ENCODE results near the gene FAM185A. TPM values are rescaled to one million over a fixed set of nuclear protein-coding genes. Genes with fewer than 3 reads are reported as not detected.
A peak's percentile ranks its signal among the peaks of the same experiment; 100 is the strongest.
"Not testable (repeated sequence)": the region's sequence is repeated elsewhere in the genome, so short reads cannot be mapped to it uniquely, and the experiment has no call there.

Gene FAM185A
- total RNA-seq, 1 experiment from 2014 or later, result 12.8 TPM

- H3K36me3 ChIP-seq (ENCODE audit: control insufficient read depth, insufficient read depth, low read length); H3K27me3 Mint-ChIP-seq (ENCODE audit: insufficient read depth, unreplicated experiment); H3K36me3 Mint-ChIP-seq (ENCODE audit: insufficient read depth, unreplicated experiment); DNase-seq; POLR2A ChIA-PET; H3K27me3 ChIP-seq (replicated peaks; ENCODE audit: control insufficient read depth, insufficient read depth, low read length); H3K9me3 ChIP-seq; BruUV-seq (replicated peaks); intact Hi-C loops (cut with micrococcal nuclease; ENCODE audit: unreplicated experiment); H3K4me3 ChIP-seq (ENCODE audit: low read depth, low read length); H3K4me3 Mint-ChIP-seq (ENCODE audit: unreplicated experiment); CTCF ChIA-PET; H3K9me3 Mint-ChIP-seq (ENCODE audit: unreplicated experiment); H3K4me1 ChIP-seq; H3K27ac Mint-ChIP-seq (ENCODE audit: unreplicated experiment); H3K4me1 Mint-ChIP-seq (ENCODE audit: low read depth, unreplicated experiment): not testable (repeated sequence)
These were observed 22.6 kb upstream of the FAM185A start for GRCh38 chr7:102726170-102726569.

DNA sequence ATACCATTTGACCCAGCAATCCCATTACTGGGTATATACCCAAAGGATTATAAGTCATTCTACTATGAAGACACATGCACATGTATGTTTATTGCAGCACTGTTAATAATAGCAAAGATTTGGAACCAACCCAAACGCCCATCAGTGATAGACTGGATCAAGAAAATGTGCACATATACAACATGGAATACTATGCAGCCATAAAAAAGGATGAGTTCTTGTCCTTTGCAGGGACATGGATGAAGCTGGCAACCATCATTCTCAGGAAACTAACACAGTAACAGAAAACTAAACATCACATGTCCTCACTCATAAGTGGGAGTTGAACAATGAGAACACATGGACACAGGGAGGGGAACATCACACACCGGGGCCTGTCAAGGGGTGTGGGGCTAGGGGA lies 19.1 kb upstream of the FAM185A start:
- intact Hi-C loops (cut with micrococcal nuclease; ENCODE audit: unreplicated experiment), result not testable (repeated sequence)

DNA sequence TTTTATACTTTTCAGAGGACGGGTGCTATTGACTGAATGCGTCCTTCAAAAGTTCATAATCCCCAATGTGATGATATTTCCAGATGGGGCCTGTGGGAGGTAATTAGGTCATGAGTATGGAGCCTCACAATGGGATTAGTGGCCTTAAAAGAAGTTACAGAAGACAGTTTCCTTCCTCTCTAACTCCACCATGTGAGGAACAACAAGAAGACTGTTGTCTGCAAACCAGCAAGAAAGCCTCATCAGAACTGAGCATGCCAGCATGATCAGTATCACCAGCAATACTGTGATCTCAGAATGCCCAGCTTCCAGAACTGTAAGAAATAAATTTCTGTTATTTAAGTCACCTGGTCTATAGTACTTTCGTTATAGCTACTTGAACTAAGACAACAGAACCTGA lies 18.4 kb upstream of the FAM185A start:
- H3K9me3 Mint-ChIP-seq (ENCODE audit: unreplicated experiment); CTCF ChIA-PET; BruUV-seq (replicated peaks); DNase-seq; H3K36me3 Mint-ChIP-seq (ENCODE audit: insufficient read depth, unreplicated experiment); H3K4me1 ChIP-seq; intact Hi-C loops (cut with micrococcal nuclease; ENCODE audit: unreplicated experiment); H3K9me3 ChIP-seq; POLR2A ChIA-PET; H3K27me3 ChIP-seq (replicated peaks; ENCODE audit: control insufficient read depth, insufficient read depth, low read length); H3K36me3 ChIP-seq (ENCODE audit: control insufficient read depth, insufficient read depth, low read length); H3K27me3 Mint-ChIP-seq (ENCODE audit: insufficient read depth, unreplicated experiment); H3K4me3 Mint-ChIP-seq (ENCODE audit: unreplicated experiment); H3K27ac Mint-ChIP-seq (ENCODE audit: unreplicated experiment); H3K4me1 Mint-ChIP-seq (ENCODE audit: low read depth, unreplicated experiment); H3K4me3 ChIP-seq (ENCODE audit: low read depth, low read length): not testable (repeated sequence)

More for the DNA sequence above, 19.1 kb upstream of the FAM185A start:
- H3K36me3 Mint-ChIP-seq (ENCODE audit: insufficient read depth, unreplicated experiment); CTCF ChIA-PET; H3K36me3 ChIP-seq (ENCODE audit: control insufficient read depth, insufficient read depth, low read length); H3K27me3 ChIP-seq (replicated peaks; ENCODE audit: control insufficient read depth, insufficient read depth, low read length); H3K9me3 ChIP-seq; POLR2A ChIA-PET; H3K4me3 Mint-ChIP-seq (ENCODE audit: unreplicated experiment); H3K9me3 Mint-ChIP-seq (ENCODE audit: unreplicated experiment); BruUV-seq (replicated peaks); H3K4me3 ChIP-seq (ENCODE audit: low read depth, low read length); H3K4me1 ChIP-seq; DNase-seq; H3K27me3 Mint-ChIP-seq (ENCODE audit: insufficient read depth, unreplicated experiment); H3K27ac Mint-ChIP-seq (ENCODE audit: unreplicated experiment); H3K4me1 Mint-ChIP-seq (ENCODE audit: low read depth, unreplicated experiment): not testable (repeated sequence)

DNA sequence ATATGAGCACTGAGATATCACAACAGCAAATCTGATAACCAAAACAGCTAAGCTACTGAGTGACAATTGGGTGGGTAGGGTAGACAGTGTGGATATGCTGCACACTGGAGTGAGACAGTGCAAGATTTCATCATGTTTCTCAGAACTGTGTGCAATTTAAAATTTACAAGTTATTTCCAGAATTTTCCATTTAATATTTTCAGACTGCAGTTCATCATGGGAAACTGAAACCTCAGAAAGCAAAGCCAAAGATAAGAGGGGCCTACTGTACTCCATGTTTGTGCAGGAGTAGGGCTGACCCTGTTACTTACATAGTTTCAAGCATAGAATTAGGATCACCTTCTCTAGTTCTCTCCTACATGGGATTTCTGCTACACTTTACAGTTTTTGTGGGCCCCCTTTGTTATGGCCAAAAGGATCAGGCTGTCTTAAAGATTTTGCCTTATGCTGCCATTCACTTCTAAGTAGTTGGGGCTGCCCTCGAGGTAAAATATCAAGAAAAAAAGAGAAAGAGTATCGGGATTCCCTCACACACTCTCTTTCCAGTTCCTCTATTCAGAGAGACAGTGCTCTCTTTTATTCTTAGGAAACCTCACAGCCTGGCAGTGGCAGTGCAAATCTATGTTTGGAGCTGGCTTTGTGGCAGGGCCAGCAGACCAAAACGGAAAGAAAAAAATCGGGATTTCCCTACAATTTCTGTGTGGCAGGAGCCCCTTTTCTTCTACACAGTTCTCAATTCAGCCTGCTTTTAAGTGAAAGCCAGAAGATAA lies 6.6 kb upstream of the FAM185A start:
- H3K4me1 ChIP-seq; DNase-seq; CTCF ChIA-PET; H3K9me3 ChIP-seq; intact Hi-C loops (cut with micrococcal nuclease; ENCODE audit: unreplicated experiment); H3K27ac Mint-ChIP-seq (ENCODE audit: unreplicated experiment); H3K27me3 Mint-ChIP-seq (ENCODE audit: insufficient read depth, unreplicated experiment); H3K4me3 Mint-ChIP-seq (ENCODE audit: unreplicated experiment); POLR2A ChIA-PET; H3K36me3 ChIP-seq (ENCODE audit: control insufficient read depth, insufficient read depth, low read length); H3K36me3 Mint-ChIP-seq (ENCODE audit: insufficient read depth, unreplicated experiment); H3K4me3 ChIP-seq (ENCODE audit: low read depth, low read length); H3K4me1 Mint-ChIP-seq (ENCODE audit: low read depth, unreplicated experiment); H3K9me3 Mint-ChIP-seq (ENCODE audit: unreplicated experiment); H3K27me3 ChIP-seq (replicated peaks; ENCODE audit: control insufficient read depth, insufficient read depth, low read length); BruUV-seq (replicated peaks): not testable (repeated sequence)

- H3K9me3 Mint-ChIP-seq (ENCODE audit: unreplicated experiment); POLR2A ChIA-PET; CTCF ChIA-PET; H3K36me3 Mint-ChIP-seq (ENCODE audit: insufficient read depth, unreplicated experiment); H3K4me3 Mint-ChIP-seq (ENCODE audit: unreplicated experiment); H3K9me3 ChIP-seq; H3K4me3 ChIP-seq (ENCODE audit: low read depth, low read length); DNase-seq; H3K27me3 Mint-ChIP-seq (ENCODE audit: insufficient read depth, unreplicated experiment); H3K4me1 Mint-ChIP-seq (ENCODE audit: low read depth, unreplicated experiment); BruUV-seq (replicated peaks); H3K36me3 ChIP-seq (ENCODE audit: control insufficient read depth, insufficient read depth, low read length); H3K27me3 ChIP-seq (replicated peaks; ENCODE audit: control insufficient read depth, insufficient read depth, low read length); intact Hi-C loops (cut with micrococcal nuclease; ENCODE audit: unreplicated experiment); H3K4me1 ChIP-seq; H3K27ac Mint-ChIP-seq (ENCODE audit: unreplicated experiment): not testable (repeated sequence)
These were observed 4.9 kb upstream of the FAM185A start for GRCh38 chr7:102743861-102744260.

DNA sequence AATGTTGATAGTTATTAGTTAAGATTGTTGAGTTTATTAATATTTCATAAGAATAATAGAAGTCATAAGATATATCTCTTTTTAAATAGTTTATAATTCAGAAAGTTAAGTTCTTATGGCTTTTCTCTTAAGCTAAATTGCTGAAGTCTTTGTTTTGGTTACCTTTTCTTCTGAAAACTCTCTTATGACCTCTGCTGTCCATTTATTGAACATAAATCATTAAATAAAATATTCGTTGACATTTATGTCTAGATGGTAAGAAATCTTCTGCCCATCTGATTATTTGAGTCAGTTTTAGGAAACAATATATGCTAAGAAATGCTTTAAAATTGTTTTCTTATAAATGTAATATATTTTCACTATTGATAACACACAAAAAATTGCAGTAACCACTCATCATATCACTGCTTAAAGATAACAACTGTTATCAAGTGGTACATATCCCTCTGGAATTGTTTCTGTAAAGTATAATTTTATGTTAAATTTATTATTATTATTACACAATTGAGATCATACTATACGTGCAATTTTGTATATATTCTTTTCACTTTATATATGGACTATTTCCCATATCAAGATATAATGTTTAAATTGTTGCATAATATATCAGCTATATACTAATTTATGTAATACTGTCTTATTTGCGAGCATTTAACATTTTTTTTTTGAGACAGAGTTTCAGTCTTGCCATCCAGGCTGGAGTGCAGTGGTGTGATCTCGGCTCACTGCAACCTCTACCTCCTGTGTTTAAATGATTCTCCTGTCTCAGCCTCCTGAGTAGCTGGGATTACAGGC lies 3.1 kb upstream of the FAM185A start:
- H3K4me3 ChIP-seq (ENCODE audit: low read depth, low read length); BruUV-seq (replicated peaks); CTCF ChIA-PET; H3K27me3 Mint-ChIP-seq (ENCODE audit: insufficient read depth, unreplicated experiment); H3K4me1 ChIP-seq; H3K27me3 ChIP-seq (replicated peaks; ENCODE audit: control insufficient read depth, insufficient read depth, low read length); H3K9me3 Mint-ChIP-seq (ENCODE audit: unreplicated experiment); DNase-seq; POLR2A ChIA-PET; H3K4me3 Mint-ChIP-seq (ENCODE audit: unreplicated experiment); H3K36me3 ChIP-seq (ENCODE audit: control insufficient read depth, insufficient read depth, low read length); H3K36me3 Mint-ChIP-seq (ENCODE audit: insufficient read depth, unreplicated experiment); H3K27ac Mint-ChIP-seq (ENCODE audit: unreplicated experiment); H3K9me3 ChIP-seq; H3K4me1 Mint-ChIP-seq (ENCODE audit: low read depth, unreplicated experiment): not testable (repeated sequence)
- intact Hi-C loops (cut with micrococcal nuclease; ENCODE audit: unreplicated experiment), result loop anchor here (5.0 kb wide), 1 partner anchor 327 kb away; the partner anchor contains the start of gene FBXL13

- H3K27me3 ChIP-seq (replicated peaks; ENCODE audit: control insufficient read depth, insufficient read depth, low read length); DNase-seq; H3K9me3 Mint-ChIP-seq (ENCODE audit: unreplicated experiment); BruUV-seq (replicated peaks); H3K36me3 Mint-ChIP-seq (ENCODE audit: insufficient read depth, unreplicated experiment); H3K36me3 ChIP-seq (ENCODE audit: control insufficient read depth, insufficient read depth, low read length); H3K4me1 Mint-ChIP-seq (ENCODE audit: low read depth, unreplicated experiment); POLR2A ChIA-PET; H3K27me3 Mint-ChIP-seq (ENCODE audit: insufficient read depth, unreplicated experiment); H3K9me3 ChIP-seq; H3K4me1 ChIP-seq: not testable (repeated sequence)
- CTCF ChIA-PET, result interaction anchor here (1.1 kb wide), 1 partner anchor 326 kb away, joined by 11 read pairs; the partner anchor contains the start of genes ARMC10 and FBXL13
- H3K27ac Mint-ChIP-seq (ENCODE audit: unreplicated experiment), result peak overlapping the region; percentile 85
- peak overlapping the region; percentile 72 for H3K4me3 ChIP-seq (ENCODE audit: low read depth, low read length)
- H3K4me3 Mint-ChIP-seq (ENCODE audit: unreplicated experiment), result peak overlapping the region; percentile 71
- intact Hi-C loops (cut with micrococcal nuclease; ENCODE audit: unreplicated experiment), result loop anchor here (5.0 kb wide), 1 partner anchor 323 kb away; the partner anchor contains the start of gene FBXL13
These were observed 617 bp downstream of the FAM185A start for GRCh38 chr7:102749445-102749786.
